GM21619 (cell line): ENCODE results near the gene LMBRD2.

Experiments
- ATAC-seq: cut with Tn5 transposase; IDR thresholded peaks from one replicate; pipeline ENCODE4 v1.9.1; 2021; ENCODE audit not compliant: unreplicated experiment

Gene LMBRD2

DNA sequence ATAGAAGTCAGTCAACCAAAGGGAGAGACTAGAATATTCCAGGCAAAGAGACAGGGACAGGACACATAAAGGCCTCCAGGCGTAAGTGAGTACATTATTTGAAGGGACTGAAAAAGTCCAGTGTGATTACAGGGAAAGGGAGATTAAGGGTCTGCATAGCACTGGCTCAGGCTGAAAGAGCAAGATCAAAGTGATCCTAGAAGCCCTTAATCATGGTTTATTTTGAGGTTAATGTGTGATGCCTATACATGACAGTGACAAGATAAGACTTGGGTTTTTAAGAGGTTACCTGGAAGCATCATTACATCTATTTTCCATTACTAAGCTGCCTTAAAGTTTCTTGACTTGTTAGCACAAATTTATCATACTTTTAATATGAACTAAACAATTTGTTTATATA, 25.8 kb downstream of the LMBRD2 start:
- no peak for ATAC-seq

DNA sequence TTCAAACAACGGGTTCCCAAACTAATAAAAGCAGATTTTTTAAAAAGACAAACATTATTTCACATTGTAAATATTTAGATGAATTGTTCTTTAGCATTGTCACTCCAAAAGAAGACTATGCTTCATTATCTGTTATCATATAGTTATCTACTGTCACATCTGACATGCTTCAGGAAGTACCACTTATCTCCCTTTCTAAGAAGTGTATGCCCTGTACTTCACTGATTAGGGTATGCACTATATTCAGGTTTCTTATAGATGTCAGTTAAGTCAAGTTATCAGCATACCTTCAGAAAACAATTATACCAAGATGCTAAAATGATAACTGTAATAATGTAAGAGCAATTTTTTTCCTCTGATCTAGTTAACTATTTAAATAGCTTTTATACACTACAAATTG, 40.4 kb downstream of the LMBRD2 start:
- no peak for ATAC-seq

DNA sequence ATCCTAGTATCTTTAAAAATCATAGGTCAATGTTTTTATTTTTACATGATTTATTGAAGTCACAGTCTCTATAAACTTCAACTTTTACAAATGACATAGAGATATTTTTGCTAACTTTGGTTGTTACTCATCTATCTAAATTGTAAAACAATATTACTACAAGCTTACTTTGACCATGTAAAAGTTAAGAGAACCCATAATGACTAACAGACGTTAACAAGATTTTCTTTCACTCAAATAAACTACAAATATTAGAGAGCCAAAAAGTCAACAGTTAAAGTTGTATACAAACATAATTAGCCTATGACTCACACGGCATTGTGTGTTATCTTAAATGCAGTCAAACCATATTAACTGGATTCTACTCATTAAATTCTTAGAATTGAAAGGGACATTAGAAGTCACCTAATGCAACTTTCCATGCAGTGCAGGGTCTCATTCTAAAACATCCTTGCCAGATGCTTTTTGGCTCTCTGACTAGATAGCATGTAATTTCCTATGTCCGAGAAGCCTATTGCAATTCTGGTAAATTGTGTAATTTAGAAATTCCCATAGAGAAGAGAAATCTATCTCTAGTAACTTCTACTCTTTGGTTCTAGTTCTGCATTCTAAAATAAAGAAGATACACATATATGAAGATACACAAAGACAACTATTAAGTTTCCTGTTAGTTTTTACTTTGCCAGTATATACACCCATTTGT, 42.8 kb downstream of the LMBRD2 start:
- ATAC-seq, result no peak

DNA sequence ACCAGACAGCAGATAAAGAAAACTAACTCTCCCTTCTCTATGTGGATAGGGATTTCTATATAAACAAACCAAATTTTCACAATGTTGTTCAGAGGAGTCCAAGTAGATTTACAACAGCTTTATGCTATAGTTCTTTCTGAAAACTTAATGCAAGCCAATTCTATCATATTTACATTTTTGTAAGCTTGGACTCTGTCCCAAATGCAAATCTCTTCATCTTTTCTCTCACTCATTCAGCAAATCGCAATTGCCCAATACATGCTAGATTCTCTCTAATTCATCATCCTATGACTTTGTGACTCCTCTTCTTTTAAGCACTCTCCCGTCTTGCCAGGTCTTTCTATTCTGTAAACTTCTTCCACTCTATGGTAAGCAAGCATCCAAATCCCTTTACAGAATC, 45.9 kb downstream of the LMBRD2 start:
- ATAC-seq, result no peak

DNA sequence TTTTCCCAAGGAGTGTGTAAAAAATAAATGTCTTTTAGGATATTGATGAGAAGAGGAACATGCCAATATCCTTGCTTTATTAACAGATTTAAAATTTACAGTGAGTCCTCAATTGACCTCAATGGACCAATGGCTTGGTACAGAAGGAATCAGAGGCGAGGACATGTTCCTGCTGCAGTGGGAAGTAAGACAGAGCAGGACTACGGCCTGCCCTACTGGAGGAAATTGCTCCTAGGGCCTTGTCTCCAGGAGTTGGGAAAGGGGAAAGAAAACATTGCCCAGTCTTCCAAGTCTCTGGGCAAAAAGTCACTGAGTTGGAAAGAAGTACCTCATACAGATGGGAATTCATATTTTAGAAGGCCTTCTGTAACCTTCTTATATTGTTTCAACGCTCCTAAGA, 51.9 kb downstream of the LMBRD2 start:
- ATAC-seq, result no peak

DNA sequence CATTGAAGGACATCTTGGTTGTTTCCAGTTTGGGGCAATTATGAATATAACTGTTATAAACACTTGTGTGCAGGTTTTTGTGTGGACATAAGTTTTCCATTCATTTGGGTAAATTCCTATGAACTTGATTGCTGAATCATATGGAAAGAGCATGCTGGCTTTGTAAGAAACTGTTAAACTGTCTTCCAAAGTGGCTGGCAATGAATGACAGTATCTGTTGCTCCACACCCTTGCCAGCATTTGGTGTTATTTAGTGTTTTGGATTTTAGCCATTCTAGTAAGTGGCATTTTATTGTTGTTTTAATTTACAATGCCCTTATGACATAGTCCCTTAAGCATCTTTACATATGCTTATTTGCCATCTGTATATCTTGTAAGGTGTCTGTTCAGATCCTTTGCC, 55.2 kb downstream of the LMBRD2 start:
- ATAC-seq, result no peak

DNA sequence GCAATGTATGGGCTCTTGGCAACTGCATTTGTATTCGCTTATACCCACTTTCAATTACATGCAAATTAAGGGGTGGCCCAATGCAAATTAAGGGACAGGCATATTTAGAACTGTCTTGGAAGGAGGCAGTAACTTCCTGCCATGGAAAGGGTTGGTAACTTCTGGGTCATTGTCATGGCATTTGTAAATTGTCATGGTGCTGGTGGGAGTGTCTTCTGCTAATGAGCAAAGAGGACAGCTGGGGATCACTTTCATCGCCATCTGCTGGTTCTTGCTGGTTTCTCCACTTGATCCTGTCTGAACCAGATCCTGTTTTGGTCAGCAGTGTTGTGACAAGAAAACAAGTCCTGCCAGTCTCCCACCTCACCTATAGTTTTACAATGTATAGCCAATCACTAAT, 61.7 kb downstream of the LMBRD2 start:
- peak; percentile 63 for ATAC-seq

DNA sequence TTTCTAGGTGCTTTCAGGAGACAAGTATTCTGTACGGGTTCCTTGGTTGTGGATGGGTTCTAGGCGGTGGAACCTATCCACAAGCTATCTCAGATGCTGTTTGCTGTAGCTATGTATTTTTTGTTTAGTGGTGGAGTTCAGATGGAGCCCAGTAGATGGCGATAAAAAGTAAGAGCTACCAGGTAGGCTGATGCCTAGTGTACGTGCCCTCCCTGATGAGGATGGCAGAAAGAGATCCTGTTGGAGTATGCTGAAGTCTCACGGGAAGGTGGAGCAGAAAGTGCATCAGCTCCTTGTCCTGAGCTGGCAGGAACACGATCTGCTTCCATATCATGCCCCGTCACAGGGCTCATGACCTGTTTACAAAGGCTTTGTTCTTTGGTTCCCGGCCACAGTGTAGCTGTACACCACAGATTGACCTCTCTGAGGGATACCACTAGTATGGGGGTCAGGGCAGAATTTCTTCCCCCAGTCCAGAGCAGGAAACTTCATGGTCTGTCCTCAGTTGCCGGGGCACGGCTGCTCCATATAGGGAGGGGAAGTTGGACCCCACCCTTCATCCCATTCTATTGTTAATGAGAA, 72.4 kb downstream of the LMBRD2 start:
- ATAC-seq, result peak; percentile 98

DNA sequence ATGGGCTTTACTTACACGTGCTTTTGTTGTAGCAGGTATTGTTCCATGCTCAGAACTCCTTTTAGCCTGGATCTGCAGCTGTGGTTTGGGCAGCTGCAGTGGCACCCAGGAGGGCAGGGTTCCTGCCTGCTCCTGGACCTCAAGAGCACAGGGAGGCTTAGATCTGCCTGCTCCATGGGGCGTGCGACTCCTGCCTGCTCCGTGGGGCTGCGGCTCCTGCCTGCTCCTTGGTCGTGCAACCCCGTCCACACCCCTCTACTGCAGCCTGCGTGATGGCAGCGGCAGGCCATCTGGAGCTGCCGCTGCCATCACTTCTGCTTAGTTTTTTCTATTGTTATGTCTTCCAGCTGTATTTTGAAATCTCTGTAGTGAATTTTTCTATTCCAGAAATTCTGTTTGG, 73.3 kb downstream of the LMBRD2 start:
- no peak for ATAC-seq

DNA sequence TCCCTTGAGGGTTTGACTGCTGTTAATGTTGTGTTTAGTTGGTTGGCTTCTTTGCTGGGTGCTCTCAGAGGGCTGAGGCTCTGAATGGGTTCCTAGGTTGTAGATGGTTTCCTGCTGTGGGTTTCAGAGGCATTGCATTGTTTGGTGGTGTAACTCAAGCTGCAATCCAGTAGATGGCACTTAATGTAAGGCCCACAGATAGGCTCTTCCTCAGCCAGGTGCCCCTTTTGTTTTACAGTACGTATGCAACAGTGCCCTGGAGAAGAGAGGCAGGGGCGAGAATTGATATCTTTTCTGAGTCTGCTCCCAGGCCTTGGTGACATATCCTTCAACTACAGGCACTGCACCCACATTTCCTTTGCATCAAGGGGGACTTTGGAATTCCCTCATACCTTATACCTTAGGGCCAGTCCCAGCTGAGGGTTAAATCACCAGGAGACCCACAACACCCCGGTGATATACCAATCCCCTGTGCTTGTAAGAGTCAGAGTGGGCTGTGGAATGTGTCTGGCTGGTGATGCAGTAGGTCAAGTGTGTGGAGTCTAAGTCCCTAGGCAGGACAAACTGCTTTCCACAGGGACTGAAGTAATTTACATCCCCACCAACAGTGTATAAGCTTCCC, 78.0 kb downstream of the LMBRD2 start:
- ATAC-seq, result peak; percentile 73

DNA sequence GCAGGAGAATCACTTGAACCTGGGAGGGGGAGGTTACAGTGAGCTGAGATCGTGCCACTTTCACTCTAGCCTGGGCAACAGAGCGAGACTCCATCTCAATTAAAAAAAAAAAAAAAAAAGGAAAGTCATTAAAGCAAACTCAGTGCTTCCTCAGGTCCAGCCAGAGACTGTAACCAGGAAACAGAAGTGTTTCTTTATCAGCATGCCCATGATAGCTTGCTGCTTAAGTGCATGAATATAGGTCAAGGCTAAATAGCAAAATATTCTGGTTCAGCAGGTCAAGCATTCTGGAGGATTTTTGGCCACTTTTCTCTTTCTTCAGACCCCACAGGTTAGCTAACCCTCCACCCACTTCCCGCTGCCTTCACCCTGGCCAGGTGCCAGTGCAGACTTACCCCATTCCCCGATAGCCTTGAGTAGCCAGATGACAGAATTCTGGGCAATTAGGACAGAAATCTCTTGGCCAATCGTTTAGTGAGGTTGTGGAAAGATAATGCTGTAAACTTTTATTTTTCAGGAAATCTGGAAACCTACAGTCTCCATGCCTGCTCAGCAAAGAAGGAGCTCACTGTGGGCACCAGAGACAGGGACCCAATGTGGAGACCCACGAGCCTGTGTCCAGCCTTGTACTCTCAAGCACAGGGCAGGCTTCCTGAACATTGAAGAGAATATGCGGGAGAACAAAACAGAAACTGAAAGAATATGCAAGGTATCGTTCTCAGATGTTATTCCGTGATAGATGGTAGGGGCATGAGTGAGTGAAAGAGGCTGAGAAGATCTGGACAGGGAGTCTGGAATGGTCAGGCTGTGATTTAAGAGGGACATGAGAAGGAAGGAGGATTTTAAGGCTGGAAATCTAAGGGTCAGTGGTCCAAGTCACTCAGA, 80.8 kb downstream of the LMBRD2 start:
- ATAC-seq, result peak; percentile 63

DNA sequence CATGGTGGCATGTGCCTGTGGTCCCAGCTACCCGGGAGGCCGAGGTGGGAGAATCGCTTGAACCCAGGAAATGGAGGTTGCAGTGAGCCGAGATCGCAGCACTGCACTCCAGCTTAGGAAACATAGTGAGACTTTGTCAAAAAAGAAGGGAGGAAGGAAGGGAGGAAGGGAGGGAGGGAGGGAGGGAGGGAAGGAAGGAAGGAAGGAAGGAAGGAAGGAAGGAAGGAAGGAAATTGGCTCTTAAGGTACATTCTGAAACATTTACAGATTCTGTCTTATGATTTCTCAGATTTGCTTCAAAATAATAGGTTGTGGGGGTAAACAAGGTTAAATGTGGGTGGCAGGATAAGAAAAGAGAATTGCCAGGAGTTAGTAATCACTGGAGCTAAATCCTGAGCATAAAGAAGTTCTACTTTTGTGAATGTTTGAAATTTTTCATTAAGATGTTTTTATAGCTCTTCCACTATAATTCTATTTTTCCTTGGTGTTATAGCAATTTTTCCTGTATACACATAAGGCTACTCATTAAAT, 82.9 kb downstream of the LMBRD2 start:
- ATAC-seq, result no peak

DNA sequence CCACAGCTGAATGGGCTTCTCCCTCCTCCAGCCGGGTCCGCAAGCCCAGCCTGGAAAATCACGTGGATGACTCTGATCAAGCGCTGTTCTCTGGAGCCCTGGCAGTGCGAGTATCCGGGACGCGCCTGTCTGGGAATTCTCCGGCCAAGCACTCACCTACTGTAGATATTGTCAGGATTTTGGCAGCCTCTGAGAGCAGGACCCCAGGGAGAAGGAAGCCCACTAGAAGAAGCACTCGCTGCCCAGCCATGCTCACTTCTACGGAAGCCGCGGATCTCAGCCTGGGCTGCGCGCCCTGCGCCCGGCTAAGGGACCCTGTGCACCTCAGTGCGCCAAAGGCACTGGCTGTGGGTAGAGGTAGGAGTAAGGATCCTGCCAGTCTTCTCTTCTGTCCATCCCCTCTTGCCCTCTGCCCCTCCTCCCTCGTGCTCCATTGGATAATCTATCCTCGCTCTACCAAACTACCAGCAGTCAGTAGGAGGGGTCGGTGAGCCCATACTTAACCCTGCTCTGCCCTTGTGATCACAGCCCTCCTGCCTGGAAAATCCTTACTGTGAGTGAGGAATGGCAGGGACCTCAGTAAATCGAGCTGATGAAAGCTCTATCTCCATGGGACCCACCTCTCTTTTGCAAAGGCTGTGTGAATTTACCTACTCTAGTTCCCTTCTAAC, 85.0 kb downstream of the LMBRD2 start, which contains the start of gene UGT3A2:
UGT3A2 (minus strand) TSS at position 343 of the 671 bp plus-strand sequence; CDS start at position 250, 93 bp downstream.
- ATAC-seq, result no peak

DNA sequence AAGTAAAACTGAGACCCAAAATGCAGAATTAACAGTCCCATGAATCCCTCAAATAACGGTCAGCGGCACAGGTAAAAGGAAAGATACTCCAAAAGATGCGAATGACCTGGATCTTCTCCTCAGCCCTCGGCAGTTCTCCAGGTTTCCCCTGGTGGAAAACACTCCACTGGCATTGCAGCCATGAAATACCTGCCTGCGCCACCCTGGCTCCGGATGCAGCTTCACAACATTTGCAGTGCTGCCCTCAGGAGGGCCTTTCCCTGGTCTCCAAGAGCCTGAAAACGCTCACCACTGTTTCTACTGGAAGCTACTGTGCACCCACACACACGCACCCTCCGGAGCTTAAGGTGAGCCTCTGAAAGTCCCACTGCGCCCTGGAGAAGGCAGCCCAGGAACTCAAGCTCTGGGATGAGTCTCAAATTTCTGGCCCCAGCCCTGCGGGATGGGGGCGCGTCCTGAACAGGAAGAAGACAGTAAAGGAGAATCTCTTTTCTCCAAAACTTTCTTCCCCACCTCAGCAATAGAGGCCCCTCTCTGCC, 85.6 kb downstream of the LMBRD2 start:
- no peak for ATAC-seq

DNA sequence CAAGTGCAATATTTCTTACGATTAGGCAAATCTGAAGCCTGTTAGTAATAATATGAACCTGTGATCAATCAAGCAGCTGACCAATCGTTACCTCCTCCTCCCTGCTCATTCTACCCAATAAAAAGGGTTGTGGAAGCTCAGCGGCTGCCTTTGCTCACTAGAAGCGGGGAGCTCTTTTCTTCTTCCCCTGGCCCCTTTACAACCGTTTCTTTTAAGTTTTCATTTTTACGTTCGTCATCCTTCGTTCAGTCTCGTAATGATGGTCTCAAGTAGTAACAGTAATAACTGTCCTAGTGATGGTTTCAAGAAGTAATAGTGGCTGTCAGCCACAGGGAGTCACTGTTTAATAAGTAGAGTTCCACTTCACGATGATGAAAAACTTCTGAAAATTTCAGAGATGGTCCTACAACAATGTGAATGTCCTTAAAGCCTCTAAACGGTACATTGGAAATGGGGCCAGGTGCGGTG, 91.2 kb downstream of the LMBRD2 start:
- ATAC-seq, result no peak

DNA sequence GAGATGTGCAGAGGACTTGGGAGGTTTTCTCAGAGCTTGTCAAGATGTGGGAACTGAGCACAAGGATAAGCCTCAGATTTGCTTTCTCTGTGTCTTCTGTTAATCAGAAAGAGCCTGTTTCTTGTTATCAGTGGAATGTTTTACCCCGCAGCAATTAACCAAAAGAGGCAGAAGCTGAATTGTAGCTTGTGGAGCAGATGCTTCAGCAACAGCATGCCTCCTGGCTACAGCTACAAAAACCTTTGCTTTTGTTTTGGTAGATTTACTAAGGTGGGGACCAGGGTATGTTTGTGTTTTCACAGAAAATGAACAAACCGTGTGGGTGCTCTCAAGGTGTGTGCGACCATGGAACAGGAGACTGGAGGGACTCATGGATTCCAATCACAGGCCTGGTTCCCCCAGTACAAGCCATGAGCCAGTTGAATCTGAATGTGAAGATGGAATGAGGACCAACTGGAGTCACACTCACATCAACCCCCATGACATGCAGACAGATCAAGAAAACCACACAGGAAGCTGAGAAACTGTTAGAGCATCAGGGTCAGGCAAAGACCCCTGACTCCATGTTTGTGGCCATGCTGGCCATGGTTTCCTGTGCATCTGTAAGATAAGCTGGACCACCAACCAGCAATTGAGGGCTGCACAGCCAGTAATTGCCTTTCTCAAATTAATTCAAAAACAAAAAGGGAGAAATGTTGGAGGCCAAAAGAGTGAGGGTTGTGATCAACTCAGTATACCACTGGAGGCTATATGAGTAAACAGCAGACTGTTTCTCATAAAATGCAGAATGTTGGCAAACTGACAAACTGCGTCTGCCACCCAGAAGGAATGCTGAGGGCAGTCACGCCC, 91.9 kb downstream of the LMBRD2 start:
- ATAC-seq, result no peak

DNA sequence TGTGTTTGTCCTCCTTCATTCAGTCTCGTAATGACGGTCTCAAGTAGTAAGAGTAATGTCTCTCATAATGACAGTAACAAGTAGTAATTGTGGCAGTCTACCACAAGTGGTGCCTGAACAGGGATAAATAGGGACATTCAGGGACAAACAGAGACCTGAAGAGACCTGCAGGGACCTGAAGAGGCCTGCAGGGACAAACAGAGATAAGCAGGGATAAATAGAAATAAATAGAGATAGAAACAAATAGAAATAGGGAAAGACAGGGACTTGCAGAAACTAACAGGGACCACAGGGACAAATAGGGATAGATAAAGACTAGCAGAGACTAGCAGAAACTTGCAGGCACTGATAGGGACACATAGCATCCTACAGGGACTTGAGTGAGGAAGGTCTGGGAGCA, 92.9 kb downstream of the LMBRD2 start:
- no peak for ATAC-seq

DNA sequence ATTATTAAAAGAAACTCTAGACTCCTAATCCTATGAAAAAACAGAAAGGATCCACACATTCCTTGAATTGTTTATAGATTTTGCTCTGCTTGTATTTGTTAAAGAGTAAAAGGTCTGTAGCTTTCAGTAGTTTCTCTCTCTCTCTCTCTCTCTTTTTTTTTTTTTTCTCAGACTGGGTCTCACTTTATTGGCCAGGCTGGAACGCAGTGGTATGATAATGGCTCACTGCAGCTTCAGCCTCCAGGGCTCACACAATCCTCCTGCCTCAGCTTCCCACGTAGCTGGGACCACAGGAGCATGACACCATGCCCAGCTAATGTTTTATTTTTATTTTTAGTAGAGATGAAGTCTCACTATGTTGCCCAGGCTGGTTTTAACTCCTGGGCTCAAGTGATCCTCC, 94.3 kb downstream of the LMBRD2 start:
- no peak for ATAC-seq

DNA sequence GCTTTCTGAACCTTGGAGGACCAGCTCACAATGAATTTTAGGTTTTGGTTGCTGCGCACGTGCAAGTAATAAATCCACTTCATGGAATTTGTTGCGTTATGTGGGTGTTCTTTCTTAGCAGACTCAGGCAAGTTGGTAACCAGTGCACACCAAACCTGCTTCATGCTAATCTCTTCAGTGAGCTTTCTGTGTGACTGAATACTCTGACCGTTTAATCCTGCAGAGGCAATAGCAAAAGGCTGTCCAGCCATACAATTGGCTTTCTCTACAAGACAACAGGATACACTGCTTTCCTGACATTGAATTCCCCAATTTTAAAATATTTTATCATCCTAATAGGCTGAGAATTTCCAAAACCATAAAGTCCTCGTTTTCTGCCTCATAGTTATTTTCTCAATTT, 95.3 kb downstream of the LMBRD2 start:
- ATAC-seq, result no peak
